ENCODE results near the gene EFHC1. TPM values are rescaled to one million over a fixed set of nuclear protein-coding genes. Genes with fewer than 3 reads are reported as not detected.

Gene EFHC1
- total RNA-seq, 1 experiment from 2014 or later, result 13.2 TPM

DNA sequence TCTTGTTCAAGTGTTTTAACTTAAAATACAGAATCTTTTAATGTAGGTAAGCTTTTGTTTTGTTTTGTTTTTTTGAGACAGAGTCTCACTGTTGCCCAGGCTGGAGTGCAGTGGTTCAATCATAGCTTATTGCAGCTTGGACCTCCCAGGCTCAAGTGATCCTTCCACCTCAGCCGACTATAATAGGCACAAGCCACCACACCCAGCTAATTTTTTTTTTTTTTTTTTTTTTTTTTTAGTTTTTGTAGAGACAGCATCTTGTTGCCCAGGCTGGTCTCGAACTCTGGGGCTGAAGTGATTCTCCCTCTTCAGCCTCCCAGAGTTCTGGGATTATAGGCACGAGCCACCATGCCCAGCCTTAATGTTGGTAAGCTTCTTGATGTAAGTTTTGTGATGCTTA, 3.3 kb downstream of the EFHC1 start:
- no peak overlapping the region for H2AFZ ChIP-seq (ENCODE audit: low read length)
- no peak overlapping the region for H3K4me2 ChIP-seq (ENCODE audit: insufficient read depth, insufficient read length, low read length)

More for the DNA sequence above, 3.3 kb downstream of the EFHC1 start:
- Histone ChIP-seq H4K8ac (replicated peaks; ENCODE audit: insufficient read length, low read depth, low read length) (no peak overlapping the region), H3K14ac (ENCODE audit: insufficient read depth, low read length) (no peak overlapping the region), H2BK15ac (ENCODE audit: low read depth, low read length) (no peak overlapping the region), H4K20me1 (ENCODE audit: control insufficient read depth, insufficient read depth, insufficient read length) (no peaks in the 10 kb centered on the region), H2AK5ac (ENCODE audit: insufficient read length, low read length) (no peak overlapping the region), H2BK120ac (ENCODE audit: low read depth, low read length, poor library complexity, severe bottlenecking) (no peak overlapping the region), H4K91ac (ENCODE audit: insufficient read length, low read depth, low read length) (no peak overlapping the region), H2BK5ac (ENCODE audit: insufficient read length, low read length) (no peak overlapping the region), H3K9ac (ENCODE audit: extremely low read depth, insufficient read length, low read length) (no peak overlapping the region), H3K4ac (ENCODE audit: low read depth, low read length) (no peak overlapping the region), H3K23me2 (ENCODE audit: insufficient read length, low read depth, low read length, poor library complexity, severe bottlenecking) (peaks cover 15% of the 10 kb centered on the region), H3K79me2 (ENCODE audit: insufficient read depth, low read length) (no peaks in the 10 kb centered on the region), H2BK20ac (ENCODE audit: low read depth, low read length, poor library complexity, severe bottlenecking) (no peak overlapping the region), H3K79me1 (ENCODE audit: insufficient read depth, low read depth, low read length, poor library complexity, severe bottlenecking) (no peaks in the 10 kb centered on the region), H4K5ac (ENCODE audit: insufficient read length, low read depth, low read length) (no peak overlapping the region), H3K18ac (ENCODE audit: insufficient read length, low read depth, low read length) (no peak overlapping the region), H2BK12ac (ENCODE audit: insufficient read length, low read depth, low read length) (no peak overlapping the region), H3K23ac (ENCODE audit: insufficient read length, low read depth, low read length) (no peak overlapping the region), H3T11ph (ENCODE audit: low read length) (no peak overlapping the region), H3K56ac (ENCODE audit: insufficient read length, low read depth, low read length) (no peak overlapping the region), H3K27me3 (ENCODE audit: insufficient read depth, low read length) (no peaks in the 10 kb centered on the region), H3K27ac (ENCODE audit: insufficient read length, low read depth, low read length) (no peak overlapping the region), H3K9me3 (ENCODE audit: control insufficient read depth, low read depth, low read length) (no peaks in the 10 kb centered on the region), H3K4me1 (ENCODE audit: insufficient read depth, low read length) (peaks cover 2% of the 10 kb centered on the region; the same call in 1 of the 2 replicates)
- H3K4me3 Mint-ChIP-seq, result no peak overlapping the region
- DNase-seq, result no peak
- H3K9me3 Mint-ChIP-seq, result no peaks in the 10 kb centered on the region
- TF ChIP-seq CTCF (conservative IDR thresholded peaks at IDR 0.05), result no peak
- WGBS (ENCODE audit: extremely low coverage, insufficient read length, low lambda C conversion rate), result no CpG with 5 or more reads among the region's 3 CpGs
- H3K36me3 Mint-ChIP-seq (ENCODE audit: insufficient read depth in 1 of 3, low read depth in 3 of 3), result no peaks in the 10 kb centered on the region
- no peaks in the 10 kb centered on the region for H3K27me3 Mint-ChIP-seq (ENCODE audit: low read depth)
- peaks cover 6 to 18% of the 10 kb centered on the region in 2 experiments for H3K4me1 Mint-ChIP-seq
- no peak overlapping the region for H3K27ac Mint-ChIP-seq

All from H9 (cell line).